ENCODE results near the gene CMTM5.

DNA sequence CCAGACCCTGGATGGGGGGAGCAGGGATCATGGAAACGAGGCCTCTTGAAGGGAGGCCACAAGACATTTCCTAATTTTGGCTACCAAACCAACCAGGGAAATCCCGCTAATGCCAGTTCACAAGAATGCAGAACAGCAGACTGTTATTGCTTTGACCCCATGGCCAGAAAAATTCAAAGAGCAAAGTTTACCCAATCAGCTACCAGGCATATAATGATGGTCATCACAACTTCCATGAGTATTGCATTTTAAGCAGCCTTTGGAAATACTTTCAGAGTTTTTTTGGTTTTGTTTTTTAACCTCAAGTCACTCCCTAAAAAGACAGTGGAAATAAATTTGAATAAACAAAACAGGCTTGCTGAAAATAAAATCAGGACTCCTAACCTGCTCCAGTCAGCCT lies 4.3 kb upstream of the CMTM5 start, which contains the start of gene IL25:
- TF ChIP-seq, protein P1, sequence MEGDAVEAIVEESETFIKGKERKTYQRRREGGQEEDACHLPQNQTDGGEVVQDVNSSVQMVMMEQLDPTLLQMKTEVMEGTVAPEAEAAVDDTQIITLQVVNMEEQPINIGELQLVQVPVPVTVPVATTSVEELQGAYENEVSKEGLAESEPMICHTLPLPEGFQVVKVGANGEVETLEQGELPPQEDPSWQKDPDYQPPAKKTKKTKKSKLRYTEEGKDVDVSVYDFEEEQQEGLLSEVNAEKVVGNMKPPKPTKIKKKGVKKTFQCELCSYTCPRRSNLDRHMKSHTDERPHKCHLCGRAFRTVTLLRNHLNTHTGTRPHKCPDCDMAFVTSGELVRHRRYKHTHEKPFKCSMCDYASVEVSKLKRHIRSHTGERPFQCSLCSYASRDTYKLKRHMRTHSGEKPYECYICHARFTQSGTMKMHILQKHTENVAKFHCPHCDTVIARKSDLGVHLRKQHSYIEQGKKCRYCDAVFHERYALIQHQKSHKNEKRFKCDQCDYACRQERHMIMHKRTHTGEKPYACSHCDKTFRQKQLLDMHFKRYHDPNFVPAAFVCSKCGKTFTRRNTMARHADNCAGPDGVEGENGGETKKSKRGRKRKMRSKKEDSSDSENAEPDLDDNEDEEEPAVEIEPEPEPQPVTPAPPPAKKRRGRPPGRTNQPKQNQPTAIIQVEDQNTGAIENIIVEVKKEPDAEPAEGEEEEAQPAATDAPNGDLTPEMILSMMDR (conservative IDR thresholded peaks at IDR 0.05; ENCODE audit: low read length): no peak
- TF ChIP-seq EZH2phosphoT487 (IDR thresholded peaks at IDR 0.05; ENCODE audit: borderline replicate concordance): no peak

All from Loucy (cell line).